ENCODE measurements around the gene SLIT3.

The SLIT3 gene

DNA sequence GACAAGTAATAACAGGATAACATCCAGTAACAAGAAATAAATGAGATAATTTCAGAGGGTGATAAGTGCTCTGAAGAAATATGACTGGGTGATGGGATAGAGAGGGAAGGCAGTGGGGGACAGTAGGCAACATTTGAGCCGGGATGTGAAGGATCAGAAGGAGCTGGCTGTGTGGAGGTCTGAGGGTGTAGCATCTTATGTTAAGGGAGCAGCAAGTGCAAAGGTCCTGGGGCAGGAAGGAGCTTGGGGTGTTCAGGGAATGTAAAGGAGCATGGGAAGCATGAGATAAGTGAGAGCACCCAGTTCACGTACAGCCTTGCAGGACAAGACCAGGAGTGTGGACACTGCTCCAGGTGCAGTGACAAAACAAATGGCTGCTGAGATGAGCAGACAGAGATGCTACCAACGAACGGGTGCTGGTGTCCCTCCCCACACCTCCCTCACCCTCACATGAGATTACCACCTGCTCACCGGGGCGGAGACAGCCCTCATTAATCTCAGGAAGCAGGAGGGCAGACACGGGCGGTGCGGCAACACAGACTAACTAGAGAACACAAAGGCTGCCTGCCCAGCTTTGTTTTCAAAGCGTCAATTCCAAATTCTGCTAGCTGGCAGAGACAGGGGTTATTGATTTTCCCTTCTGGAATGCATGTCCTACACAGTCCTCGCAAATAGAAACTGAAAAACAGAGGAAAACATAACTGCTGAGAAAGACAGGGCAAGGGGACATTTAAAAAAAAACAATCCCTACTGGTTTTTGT, 423.6 kb downstream of the SLIT3 start:
- no peak for DNase-seq

DNA sequence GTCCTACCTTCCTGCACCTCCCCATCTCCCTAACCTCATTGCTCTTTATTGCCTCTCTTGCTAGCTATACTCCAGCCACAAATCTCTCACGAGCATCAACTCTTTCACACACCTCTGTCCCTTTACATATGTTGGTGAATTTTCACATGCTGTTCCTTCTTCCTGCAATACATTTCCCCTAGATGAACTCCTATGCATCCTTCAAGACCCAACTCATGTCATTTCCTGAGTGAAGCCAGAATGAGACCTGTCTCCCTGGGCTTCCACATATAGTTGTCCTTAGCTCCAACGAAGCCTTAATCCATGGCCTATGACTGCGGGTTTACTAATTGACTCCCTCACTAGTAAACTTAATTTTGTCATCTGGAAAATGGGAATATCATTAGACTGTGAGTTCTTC, 424.5 kb downstream of the SLIT3 start:
- DNase-seq = no peak

DNA sequence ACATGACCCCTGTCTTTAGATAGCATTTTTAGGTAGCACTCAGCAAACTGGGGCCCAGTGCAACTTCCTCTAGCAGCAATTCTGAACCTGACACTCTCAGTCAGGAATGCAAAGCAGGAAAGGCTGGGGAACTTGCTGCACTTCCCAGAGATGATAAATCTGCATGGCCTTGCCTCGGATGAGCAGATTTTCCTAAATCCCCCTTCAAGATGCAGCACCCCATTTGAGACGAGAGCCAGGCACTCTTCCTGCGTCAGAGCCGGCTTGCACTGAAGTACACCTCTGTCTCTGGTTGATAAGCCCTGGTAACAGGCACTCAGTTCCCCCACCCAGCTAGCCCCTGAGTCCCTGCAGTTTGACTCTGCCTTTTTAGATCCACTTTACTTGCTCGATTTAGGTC, 425.1 kb downstream of the SLIT3 start:
- no peak for DNase-seq

DNA sequence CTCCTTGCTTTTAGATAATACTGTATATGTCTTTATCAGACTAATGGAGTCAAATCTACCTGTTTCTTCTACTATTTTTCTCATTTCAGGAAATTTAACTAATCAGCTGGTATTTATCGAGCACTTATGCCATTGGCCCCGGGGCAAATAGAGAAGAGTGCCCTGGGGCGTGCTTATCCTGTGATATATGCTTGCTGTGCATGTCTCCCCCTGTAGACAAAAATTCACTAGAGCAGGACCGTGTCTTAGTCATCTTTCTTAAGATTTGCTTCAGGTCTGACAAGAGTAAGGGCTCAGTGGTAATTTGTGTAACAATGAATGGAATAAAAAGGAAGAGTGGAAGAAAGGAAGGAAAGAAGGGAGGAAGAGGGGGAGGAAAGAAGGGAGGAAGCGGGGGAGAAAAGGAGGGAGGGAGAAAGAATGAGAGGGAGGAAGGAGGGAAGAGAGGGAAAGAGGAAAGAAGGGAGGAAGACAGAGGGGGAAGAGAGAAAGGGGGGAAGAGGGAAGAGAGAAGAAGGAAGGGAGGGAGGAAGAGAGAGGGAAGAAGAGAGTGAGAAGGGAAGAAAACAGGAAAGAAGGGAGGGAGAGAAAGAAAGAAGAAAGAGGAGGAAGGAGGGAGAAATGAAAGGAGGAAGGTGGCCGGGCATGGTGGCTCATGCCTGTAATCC, 426.1 kb downstream of the SLIT3 start:
- no peak for DNase-seq

DNA sequence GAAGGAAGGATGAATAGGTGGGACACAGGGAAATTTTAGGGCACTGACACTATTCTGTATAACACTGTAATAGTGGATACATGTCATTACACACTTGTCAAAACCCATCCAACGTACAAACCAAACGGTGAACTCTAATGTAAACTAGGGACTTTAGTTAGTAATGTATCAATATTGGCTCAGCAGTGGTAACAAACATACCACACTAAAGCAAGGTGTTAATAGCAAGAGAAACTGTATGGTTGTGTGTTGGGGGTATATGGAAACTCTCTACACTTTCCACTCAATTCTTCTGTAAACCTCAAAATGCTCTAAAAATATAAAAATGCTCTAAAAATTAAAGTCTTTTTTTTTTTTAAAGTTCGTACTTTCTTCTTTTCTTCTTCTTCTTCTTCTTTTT, 428.7 kb downstream of the SLIT3 start:
- no peak for DNase-seq

DNA sequence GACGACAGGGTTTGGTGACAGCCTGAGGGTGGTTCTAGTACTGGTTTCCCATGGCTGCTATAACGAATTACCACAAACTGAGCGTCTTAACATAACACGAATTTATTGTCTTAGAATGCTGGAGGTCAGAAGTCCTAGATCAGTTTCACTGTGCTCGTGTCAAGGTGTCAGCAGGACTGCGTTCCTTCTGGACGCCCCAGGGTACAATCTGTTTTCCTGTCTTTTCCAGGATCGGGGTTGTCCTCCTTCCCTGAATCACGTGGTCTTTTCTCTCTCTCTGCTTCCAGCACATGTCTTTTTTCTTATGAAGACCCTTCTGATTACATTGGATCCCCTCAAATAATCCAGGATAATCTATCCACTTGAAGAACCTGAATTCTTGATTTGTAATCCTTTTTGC, 430.0 kb downstream of the SLIT3 start:
- no peak for DNase-seq

DNA sequence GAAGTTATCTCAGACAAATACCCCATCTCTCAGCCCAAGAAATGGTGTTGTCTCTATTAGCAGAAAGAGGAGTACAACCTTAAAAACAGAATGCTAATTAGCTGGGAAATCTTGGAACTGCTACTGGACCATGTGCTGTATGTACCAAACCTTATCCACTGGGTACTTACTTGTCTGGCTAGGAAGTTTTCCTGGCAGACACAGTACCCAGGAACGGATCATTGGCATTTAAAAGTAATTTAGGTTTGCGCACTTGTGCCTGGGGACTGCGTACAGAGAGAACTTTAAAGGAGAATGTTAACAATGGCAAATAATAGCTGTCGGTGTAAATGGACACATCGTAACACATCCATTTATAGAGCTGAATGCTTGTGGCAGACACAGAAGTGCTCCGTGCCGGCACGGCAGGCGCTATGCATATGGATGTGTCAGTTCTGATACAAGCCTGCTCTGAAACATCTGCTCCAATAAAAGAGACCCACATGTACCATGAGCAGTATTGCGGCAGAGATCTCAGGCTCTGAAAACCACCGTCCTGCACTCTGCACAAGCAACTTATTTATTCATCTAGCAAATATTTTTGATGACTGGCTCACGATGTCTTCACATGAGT, 431.2 kb downstream of the SLIT3 start:
- DNase-seq = no peak

DNA sequence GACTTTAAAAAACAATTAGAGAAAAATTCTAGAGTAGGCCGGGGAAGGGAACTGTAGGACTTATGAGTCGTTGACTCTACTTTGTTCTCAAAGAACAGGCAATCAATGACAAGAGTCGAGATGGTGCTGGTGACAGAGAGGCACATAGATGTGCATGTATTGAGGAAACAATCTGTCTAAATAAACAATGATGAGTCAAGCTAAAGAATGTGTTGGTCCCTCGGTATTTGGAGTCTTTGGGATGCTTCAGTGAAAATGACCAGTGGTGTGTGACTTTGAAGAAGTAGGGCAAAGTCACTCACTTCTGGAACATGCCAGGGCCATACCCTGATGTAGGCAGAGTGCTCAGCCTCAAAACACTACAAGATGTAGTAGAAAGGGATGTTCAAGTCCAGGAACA, 433.7 kb downstream of the SLIT3 start:
- no peak for DNase-seq

DNA sequence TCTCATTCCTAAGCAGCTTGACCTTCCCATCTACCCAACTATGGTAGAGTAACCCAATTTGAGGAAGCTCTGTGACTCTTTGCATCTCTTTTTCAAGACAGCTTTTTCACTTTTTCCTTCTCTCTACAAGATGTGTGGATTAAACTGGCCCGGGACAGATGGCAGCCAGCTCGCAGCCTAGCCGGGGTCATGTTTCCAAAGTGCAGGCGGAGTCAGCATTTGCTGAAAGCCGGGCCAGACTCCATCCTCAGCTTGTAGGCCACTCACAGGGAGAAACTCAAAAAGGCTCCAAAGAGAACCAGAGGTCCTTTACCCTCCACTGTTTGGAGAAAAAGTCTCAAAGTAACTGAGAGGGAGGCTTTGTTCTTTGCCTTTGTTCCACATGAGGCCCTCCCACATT, 435.0 kb downstream of the SLIT3 start:
- no peak for DNase-seq

DNA sequence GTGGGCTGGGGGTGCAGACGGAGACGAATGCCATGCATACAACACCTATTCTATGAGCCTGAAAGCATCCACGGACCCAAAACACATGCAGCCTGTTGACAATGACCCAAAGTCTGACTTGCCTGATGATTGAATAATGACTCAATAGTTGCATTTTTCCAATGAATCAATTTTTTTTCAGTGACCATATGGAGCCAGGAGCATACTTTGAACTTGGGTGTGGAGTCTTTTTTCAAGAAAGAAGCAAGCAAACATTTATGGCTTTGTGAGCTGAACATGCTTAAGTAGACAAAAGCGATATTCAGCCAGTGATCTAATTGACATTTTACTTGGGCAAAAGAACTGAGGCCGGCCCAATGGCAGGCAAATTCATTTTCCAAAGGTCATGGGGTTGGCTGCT, 437.9 kb downstream of the SLIT3 start:
- no peak for DNase-seq

DNA sequence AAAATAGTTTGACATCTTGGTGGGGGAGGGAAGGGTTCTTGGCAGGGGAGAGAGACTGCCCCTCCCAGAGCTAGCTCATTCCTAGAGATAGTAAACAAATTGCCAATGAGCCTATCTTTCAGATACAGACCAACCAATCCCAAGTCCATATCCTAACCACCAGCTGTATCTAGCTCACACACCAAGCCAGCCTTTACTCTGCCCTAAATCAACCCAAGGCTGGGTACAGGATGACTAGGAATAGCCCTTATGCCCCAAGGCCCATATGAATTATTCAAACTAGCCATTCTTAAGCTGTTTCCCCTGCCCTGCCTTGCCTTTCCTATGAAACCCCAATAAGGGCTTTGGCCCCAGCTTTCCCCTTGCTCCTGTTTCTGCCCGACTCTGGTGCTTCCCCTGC, 440.4 kb downstream of the SLIT3 start:
- no peak for DNase-seq

DNA sequence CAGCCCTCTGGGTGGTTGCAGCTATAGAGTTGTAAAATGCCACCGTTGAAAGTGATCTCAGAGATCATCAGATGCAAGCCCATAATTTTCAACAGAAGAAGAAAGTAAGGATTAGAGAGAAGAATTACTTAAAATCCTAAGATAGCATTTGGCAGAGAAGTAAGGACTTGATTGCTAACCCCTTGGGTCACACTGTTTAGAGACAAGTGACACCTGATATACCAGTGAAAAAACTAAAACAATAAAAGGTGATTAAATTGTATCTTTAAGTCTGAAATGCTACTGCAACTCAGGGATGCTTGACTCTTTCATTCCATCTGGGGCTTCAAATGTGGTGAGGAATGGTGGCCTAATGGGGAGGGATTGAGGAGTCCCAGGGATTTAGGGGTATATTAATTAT, 440.9 kb downstream of the SLIT3 start:
- no peak for DNase-seq

DNA sequence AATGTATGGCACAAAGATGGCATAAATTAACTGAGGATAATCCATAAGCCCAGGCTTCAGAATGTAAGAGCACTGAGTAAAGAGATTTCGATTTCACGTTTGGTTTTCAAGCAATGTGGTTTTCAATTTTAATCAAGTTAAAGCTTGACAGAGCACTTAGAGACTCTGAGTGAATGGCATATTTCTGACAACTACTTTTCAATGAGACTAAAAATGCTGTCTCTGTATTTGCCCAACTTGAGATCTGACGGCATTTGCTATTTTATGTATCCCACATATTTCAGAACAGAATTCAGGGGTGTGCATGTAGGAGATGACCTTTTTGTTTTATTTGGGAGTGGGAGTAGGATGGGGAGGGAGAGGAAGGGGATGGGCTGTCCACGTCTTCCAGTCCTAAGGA, 441.5 kb downstream of the SLIT3 start:
- DNase-seq = no peak

DNA sequence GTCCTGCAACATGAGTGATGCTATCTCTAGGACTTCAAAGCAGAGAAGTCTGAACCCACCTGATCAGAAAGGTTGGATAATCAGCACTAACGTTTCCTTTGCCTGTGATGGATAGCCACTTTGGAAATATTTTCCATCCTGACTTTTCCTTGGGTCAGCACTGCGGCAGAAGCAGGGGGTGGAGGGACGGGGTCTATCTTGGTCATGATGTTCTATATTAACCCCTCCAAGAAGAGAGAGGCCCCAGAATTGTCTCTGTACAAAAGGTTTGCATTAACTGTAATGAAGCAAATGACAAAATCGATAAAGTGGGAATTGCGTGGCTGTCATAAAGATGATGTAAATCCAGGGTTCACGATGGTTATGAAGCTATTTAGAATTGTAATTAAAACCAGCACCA, 441.9 kb downstream of the SLIT3 start:
- DNase-seq = no peak

DNA sequence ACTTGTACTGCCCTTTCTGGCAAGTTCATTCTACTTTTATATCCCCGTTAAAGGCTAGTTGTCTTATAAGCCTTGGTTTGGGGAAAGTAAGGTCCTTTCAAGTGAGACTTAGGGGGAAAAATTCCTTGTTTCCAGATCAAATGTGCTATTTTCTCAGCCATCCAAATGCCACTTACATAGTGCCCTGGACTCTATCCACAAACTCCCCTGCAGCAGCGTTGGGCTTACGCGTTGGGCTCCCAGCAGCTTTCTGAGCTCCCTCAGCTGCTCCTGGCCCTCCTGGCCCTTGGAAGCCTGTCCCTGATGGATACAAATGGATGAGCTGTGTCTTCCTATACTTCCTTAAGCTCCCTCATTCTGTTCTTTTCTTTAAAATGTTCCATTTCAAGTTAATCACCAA, 442.6 kb downstream of the SLIT3 start:
- DNase-seq = no peak

DNA sequence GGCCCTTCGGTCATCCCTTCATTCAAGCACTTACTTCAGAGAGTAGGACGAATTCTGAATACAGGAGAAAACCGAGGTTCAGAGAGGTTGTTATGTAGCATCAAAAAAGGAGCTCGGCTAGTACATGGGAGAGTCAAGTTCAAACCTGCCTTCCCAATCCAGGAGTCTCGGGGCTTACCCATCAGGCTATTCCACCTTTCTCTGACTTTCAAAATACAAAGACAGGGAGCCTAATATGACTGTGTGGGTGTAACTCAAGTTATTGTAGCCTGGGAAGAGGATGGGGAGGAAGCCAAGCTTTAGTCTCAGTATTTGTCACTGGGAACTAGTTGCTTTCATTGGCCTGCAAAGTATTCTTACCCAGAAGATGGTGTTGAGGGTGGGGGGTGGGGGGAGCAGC, 447.0 kb downstream of the SLIT3 start:
- no peak for DNase-seq

DNA sequence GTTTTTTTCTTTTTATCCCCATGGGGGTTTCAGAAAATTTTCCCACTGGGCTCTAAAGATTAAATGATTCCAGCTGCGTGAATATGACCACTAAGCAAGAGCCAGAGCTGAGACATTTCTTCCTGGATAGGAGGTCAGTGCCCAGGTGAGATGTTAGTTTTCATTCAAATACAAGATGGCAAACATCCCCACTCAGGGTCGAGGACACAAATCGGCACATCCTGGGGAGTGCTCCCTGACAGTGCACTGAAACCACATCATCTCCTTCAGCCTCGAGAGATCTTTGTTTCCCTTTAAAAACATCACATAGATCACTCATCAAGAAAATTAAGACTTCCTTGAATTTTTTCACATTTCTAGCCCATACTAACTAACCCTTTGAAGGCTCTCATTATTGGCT, 448.6 kb downstream of the SLIT3 start:
- no peak for DNase-seq

DNA sequence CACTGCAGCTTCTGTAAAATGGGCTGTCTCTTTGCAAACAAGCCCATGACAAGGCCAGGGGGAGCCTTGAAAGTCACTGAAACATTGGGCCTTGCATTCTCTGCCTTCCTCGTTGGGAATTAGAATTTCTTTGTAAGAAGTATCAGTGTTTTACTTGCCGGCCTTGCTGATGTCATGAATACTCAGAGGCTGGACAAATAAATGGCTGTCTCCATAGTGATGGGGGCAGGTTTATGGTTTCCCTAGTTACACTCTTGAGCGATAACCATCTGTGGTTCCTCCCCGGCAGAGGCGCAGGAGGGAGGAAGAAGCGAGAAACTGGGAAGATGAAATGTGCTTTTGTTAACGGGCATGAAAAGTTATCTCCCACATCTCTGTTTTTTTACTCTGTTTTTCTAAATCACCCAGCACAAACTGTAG, 449.0 kb downstream of the SLIT3 start:
- DNase-seq = no peak

DNA sequence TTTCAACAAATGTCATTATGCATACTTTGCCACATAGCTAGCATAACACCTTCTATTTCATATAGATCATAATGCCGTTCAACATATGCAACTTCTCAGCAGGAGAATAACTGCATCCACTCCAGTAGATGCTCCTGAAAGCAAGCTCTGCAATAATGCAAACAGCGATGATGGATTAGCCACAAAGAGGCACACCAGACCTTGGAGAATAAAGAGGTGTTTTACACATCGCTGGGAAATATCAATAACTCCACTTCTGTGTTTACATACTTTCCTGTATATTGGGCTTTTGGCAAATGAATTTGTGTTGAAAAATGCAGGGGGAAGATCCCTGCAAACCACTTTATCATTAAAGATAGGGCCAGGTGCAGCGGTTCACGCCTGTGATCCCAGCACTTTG, 450.3 kb downstream of the SLIT3 start:
- no peak for DNase-seq

DNA sequence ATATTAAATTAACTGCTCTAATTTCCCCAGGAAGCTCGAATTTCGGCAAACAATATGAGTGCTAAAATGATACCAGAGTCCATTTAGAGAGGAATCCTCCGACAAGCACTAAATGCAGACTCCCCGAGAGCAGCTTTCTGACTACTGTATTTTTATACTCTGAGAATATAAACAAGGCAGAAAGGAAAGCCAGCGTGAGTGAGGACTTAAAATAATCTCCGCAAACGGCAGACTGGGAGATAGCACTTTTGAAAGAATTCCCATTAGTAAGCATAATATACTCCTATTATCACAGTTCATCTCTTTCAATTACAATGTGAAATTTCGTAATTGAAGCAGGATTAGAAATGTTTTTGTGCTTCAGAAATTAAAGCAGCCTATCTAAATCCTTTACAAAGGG, 452.4 kb downstream of the SLIT3 start:
- DNase-seq = no peak

DNA sequence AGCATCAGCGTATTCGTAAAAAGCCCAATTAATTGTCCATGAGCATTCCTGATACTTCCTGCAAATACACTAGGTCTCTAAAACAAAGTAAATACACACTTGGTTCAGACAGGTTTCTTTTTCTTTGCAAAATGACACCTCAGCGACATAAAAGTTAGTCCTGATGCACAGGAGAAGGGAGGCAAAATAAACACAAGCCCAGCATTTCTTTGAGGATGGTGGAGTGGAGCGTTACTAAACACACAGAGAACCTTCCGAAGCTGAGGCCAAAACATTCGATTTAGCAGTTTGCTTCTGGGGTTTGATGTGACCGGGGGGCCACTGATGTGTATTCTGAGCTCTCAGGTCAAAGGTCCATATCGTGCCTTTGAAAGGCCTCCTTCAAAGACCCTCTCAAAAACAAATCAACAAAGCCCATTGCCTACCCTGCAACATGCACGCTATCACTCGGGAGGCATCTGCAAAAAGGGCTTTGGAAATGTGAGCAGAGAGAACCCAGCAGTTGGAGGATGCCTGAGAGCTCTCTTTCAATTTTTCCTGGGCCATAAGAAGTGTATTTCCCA, 453.3 kb downstream of the SLIT3 start:
- no peak for DNase-seq

DNA sequence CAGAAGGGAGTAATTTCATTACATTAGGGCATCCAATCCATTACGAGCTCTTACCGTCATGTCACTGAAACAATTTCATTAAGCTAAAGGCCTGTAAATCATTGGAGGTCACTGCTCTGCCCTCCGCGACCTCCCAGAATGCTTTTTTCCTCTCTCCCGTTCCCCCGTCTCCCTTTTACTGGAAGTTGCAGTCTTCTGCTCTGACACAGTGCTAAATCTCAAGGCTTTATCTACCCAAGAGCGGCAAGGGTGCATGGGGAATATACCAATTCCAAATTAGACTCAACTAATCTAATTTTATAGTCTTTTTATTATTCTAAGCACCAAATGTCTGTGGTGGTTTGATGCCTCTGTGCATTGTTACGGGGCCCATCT, 456.0 kb downstream of the SLIT3 start:
- no peak for DNase-seq

DNA sequence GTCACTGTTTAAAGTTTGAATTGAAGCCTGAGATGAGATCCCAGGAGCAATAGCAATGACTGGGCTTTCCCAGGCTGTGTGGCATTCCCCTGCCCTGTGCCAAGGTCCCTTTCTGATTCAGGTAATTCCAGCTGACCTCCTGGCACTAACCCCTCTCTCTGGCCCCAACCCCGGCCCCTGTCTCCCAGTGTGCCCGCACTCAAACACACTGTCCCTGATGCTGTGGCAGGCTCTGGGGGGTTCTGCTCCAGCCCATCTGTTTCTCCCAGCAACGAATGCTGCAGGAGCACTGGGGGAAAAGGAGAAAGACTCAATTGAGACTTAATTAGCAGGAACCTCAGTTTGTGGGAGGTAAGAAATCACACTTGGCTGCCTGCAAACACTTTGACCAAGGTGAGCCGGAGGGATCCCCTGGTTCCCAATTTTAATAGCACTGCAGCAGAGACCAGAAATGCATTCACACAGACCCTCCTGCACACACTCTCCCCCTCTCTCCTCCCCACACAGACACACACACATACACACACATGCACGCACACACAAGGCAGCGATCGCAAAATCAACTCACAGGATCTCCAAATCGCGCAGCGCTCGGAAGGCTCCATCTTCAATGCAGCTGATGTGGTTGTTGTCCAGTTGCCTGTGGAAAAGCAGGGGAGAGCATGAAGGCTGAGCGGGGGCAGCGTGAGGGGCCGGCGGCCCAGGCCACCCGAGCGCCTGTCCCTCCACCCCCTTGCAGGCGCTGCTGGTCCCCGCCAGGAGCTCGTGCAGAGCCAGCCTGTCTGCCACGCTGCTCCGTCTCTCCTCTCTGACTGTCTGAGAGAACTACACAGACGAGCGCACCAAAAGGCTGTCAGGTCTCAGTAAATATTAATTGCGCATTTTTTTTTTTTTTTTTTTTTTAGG, 456.7 kb downstream of the SLIT3 start:
- DNase-seq = no peak
